HepG2 (cell line): ENCODE results near the gene PLCG2. TPM values are rescaled to one million over a fixed set of nuclear protein-coding genes. Genes with fewer than 3 reads are reported as not detected.

Experiments
- ATAC-seq: fragments of 200-7000 bp; cut with Tn5 transposase; 3 replicates; pipeline ENCODE4 v1.9.1; 2020; ENCODE audit warnings: mild to moderate bottlenecking, moderate library complexity
- BruUV-seq: library from RNA; stranded (reverse); fragments of 400-500 nt; replicated peaks from 2 replicates; lab custom pipeline; 2021; lab: Mats Ljungman, UMichigan
- CTCF ChIA-PET: fragments of 300-600 bp; formaldehyde crosslinking; extraction: SDS; loops from one replicate; lab custom pipeline; 2021; ENCODE audit warnings: low total read pairs, inconsistent platforms, low intra/inter-chr PET ratio; lab: Yijun Ruan, JAX
- POLR2A ChIA-PET: fragments of 350-600 bp; sonication (Branson Sonifier 250); formaldehyde crosslinking; loops from one replicate; lab custom pipeline; 2020; ENCODE audit warnings: antibody characterized with exemption, inconsistent platforms; lab: Yijun Ruan, JAX
- DNase-seq: peaks from one replicate; pipeline ENCODE4 v3.0.0-alpha.2; 2015; ENCODE audit warnings: low spot score
- FAIRE-seq: peaks from 3 replicates; lab custom pipeline; 2011; peaks lifted over from hg19 to GRCh38; lab: Jason Lieb, UNC
- H2AFZ ChIP-seq: one replicate; pipeline ENCODE4 v1.6.1; 2011; ENCODE audit warnings: low read length, inconsistent platforms
- H3K27ac ChIP-seq: fragments of 300-600 bp; 3 replicates; pipeline ENCODE4 v1.8.0; 2011; ENCODE audit warnings: mixed run types, mild to moderate bottlenecking, mixed read lengths, low read length, inconsistent platforms; ENCODE audit not compliant: insufficient read depth; ENCODE audit errors: extremely low read length
- H3K27me3 ChIP-seq, 2 experiments: fragments of 200-600 bp in 1 of 2; 2 replicates in 1 of 2; 3 replicates in 1 of 2; pipeline versions ENCODE4 v1.6.0 to v1.8.0; 2011; ENCODE audit warnings: low read length in 2 of 2, mild to moderate bottlenecking in 2 of 2, moderate library complexity in 2 of 2, inconsistent platforms in 1 of 2; ENCODE audit not compliant: insufficient read depth in 2 of 2, control insufficient read depth in 1 of 2
- H3K36me3 ChIP-seq, 2 experiments: fragments of 200-600 bp in 1 of 2; replicated peaks in 1 of 2; 2 replicates in 1 of 2; 3 replicates in 1 of 2; pipeline versions ENCODE4 v1.5.1 to v1.8.0; 2011; ENCODE audit warnings: low read length in 2 of 2, inconsistent platforms in 1 of 2; ENCODE audit not compliant: insufficient read depth in 2 of 2, control insufficient read depth in 1 of 2
- H3K4me1 ChIP-seq: 2 replicates; pipeline ENCODE4 v1.5.1; 2012; ENCODE audit warnings: low read length, inconsistent platforms; ENCODE audit not compliant: insufficient read depth
- H3K4me2 ChIP-seq: 2 replicates; pipeline ENCODE4 v1.6.0; 2011; ENCODE audit warnings: low read depth, low read length, inconsistent platforms
- H3K4me3 ChIP-seq, 3 experiments: fragments of 200-600 bp in 1 of 3; sonication (generic), shearing (Covaris generic) in 1 of 3; replicated peaks in 1 of 3; 2 replicates each; pipeline ENCODE4 v1.5.1; 2011 to 2016; ENCODE audit warnings: low read length in 3 of 3, inconsistent platforms in 2 of 3, low read depth in 2 of 3, mild to moderate bottlenecking in 2 of 3, control low read depth in 1 of 3, mixed read lengths in 1 of 3; ENCODE audit not compliant: insufficient read depth in 1 of 3
- H3K79me2 ChIP-seq: one replicate; pipeline ENCODE4 v1.6.1; 2011; ENCODE audit warnings: low read length, inconsistent platforms; ENCODE audit not compliant: insufficient read depth
- H3K9ac ChIP-seq: 2 replicates; pipeline ENCODE4 v1.6.0; 2011; ENCODE audit warnings: mild to moderate bottlenecking, low read depth, low read length, inconsistent platforms; ENCODE audit not compliant: insufficient read depth
- H3K9me3 ChIP-seq: 2 replicates; pipeline ENCODE4 v1.5.1; 2012; ENCODE audit warnings: mild to moderate bottlenecking, low read length
- H4K20me1 ChIP-seq: 2 replicates; pipeline ENCODE4 v1.6.0; 2011; ENCODE audit warnings: inconsistent platforms, mild to moderate bottlenecking, low read length, moderate library complexity; ENCODE audit not compliant: insufficient read depth
- AKAP8 ChIP-seq: sonication (generic); formaldehyde crosslinking; IDR thresholded peaks from 2 replicates; pipeline ENCODE4 v1.5.1; 2020; ENCODE audit warnings: mild to moderate bottlenecking, missing genetic modification reagents
- CAMTA2 ChIP-seq: sonication (generic); formaldehyde crosslinking; IDR thresholded peaks from 2 replicates; pipeline ENCODE4 v1.4.0; 2020; ENCODE audit warnings: mild to moderate bottlenecking, missing genetic modification reagents, borderline replicate concordance
- IKZF1 ChIP-seq: fragments of 450-650 bp; IDR thresholded peaks from 2 replicates; pipeline ENCODE4 v1.7.1; 2016
- KAT8 ChIP-seq: IDR thresholded peaks from 2 replicates; pipeline ENCODE4 v1.6.1; 2016; ENCODE audit warnings: missing genetic modification reagents, missing compliant biosample characterization
- KDM5A ChIP-seq: fragments of 200-600 bp; sonication (generic); IDR thresholded peaks from 2 replicates; pipeline ENCODE4 v1.7.0; 2018; ENCODE audit warnings: antibody characterized with exemption, mild to moderate bottlenecking, low read length, borderline replicate concordance
- NCOR1 ChIP-seq: fragments of 200-600 bp; sonication (generic); IDR thresholded peaks from 2 replicates; pipeline ENCODE4 v1.7.0; 2017; ENCODE audit warnings: antibody characterized with exemption, low read length, borderline replicate concordance
- PAWR ChIP-seq: sonication (generic); formaldehyde crosslinking; IDR thresholded peaks from 2 replicates; pipeline ENCODE4 v1.4.0; 2020; ENCODE audit warnings: missing genetic modification reagents, mild to moderate bottlenecking, borderline replicate concordance
- TAF1 ChIP-seq: sonication (generic); formaldehyde crosslinking; IDR thresholded peaks from 2 replicates; pipeline ENCODE4 v1.4.0; 2020; ENCODE audit warnings: missing genetic modification reagents
- ZNF333 ChIP-seq: sonication (generic); formaldehyde crosslinking; IDR thresholded peaks from 2 replicates; pipeline ENCODE4 v1.4.0; 2020; ENCODE audit warnings: mild to moderate bottlenecking, missing genetic modification reagents, borderline replicate concordance
- whole genome bisulfite sequencing: methylation state at CpG from one replicate; pipeline ENCODE4 v1.1.6; 2017; ENCODE audit warnings: low lambda C conversion rate; 5-methylcytosine and 5-hydroxymethylcytosine counted together
- in situ Hi-C: cut with HindIII; loops from 2 replicates; pipeline ENCODE4 v1.10.0; 2017; ENCODE audit warnings: low pct_unique_long_range_greater_than_20kb; ENCODE audit not compliant: extremely low pct_ligation_motif_present
- intact Hi-C: fragments of 100-400 bp; cut with micrococcal nuclease; formaldehyde crosslinking; loops from one replicate; pipeline ENCODE4 v1.10.0; 2022; ENCODE audit not compliant: unreplicated experiment
- polyA plus RNA-seq, 8 experiments: library from polyadenylated mRNA; depleted of rRNA in 3 of 8; stranded (reverse) in 7 of 8; unstranded in 1 of 8; fragments of >200 nt; fragmentation: Illumina TruSeq in 4 of 8; extraction: Trizol in 4 of 8; gene quantifications; 2 replicates each; pipeline versions ENCODE4 v1.2.1 to v1.2.3, GENCODE V29; 2011 to 2016; ENCODE audit warnings: low read depth in 4 of 8, missing spikeins in 1 of 8, mixed read lengths in 1 of 8; ENCODE audit not compliant: insufficient read depth in 1 of 8
- total RNA-seq, 5 experiments: library from RNA; depleted of rRNA; stranded (reverse); fragments of >200 nt; fragmentation: Illumina TruSeq; extraction: Trizol; gene quantifications; 2 replicates each; pipeline ENCODE4 v1.2.3, GENCODE V29; 2016; ENCODE audit warnings: low read depth in 1 of 5
- TF ChIP-seq, protein P1 (sequence below): sonication (generic); formaldehyde crosslinking; IDR thresholded peaks from 2 replicates; pipeline ENCODE4 v1.8.1; 2023; ENCODE audit warnings: mild to moderate bottlenecking, missing genetic modification reagents, borderline replicate concordance
- TF ChIP-seq, protein P2 (sequence below): sonication (generic); formaldehyde crosslinking; IDR thresholded peaks from 2 replicates; pipeline ENCODE4 v1.4.0; 2020; ENCODE audit warnings: missing genetic modification reagents
- TF ChIP-seq, protein P3 (sequence below): IDR thresholded peaks from 2 replicates; pipeline ENCODE4 v1.6.1; 2012; ENCODE audit warnings: low read length, improper control_type of control experiment
- TF ChIP-seq, protein P4 (sequence below): sonication (generic); formaldehyde crosslinking; IDR thresholded peaks from 2 replicates; pipeline ENCODE4 v1.4.0; 2020; ENCODE audit warnings: missing genetic modification reagents

The PLCG2 gene
- total and polyA plus RNA-seq, 2 of the 13 experiments (the other 11 are each of a cell fraction or from before 2014, with no cell fraction given) = 0.13 to 0.18 TPM

DNA sequence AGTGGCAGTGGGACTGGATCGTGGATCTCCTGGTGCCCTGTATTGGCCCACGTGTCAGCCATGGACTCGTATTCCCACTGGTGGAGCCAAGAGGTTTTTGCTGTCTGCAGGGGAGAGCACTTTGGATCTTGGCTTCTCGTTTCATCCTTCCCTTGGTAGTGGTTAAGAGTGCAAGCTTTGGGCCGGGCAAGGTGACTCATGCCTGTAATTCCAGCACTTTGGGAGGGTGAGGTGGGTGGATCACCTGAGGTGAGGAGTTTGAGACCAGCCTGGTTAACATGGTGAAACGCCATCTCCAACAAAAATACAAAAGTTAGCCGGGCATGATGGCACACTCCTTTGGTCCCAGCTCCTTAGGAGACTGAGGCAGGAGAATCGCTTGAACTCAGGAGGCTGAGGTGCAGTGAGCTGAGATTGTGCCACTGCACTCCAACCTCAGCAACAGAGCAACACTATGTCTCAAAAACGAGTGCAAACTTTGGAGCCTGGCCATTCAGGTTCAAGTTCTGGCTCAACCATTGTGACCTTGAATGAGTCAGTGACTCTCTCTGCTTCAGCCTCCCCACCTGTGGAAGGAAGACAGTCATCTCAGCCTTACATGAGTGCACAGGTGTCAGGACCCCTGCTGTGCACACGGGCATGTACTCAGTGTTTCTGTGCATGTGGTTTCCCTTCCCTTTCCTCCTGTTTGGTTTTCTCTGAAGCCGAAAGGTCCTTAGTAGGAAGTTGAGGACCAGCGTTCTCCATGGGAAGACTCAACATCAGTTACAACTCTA is 57.4 kb downstream of the PLCG2 start (continued):
- TF ChIP-seq KAT8 (CRISPR knock-in tag) = no peak
- no peak for TF ChIP-seq AKAP8
- TF ChIP-seq, protein P1, sequence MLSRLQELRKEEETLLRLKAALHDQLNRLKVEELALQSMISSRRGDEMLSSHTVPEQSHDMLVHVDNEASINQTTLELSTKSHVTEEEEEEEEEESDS (CRISPR knock-in tag) = no peak
- no peak for TF ChIP-seq TAF1 (CRISPR knock-in tag)
- no peak for TF ChIP-seq KDM5A
- no peak for TF ChIP-seq ZNF333 (CRISPR knock-in tag)

DNA sequence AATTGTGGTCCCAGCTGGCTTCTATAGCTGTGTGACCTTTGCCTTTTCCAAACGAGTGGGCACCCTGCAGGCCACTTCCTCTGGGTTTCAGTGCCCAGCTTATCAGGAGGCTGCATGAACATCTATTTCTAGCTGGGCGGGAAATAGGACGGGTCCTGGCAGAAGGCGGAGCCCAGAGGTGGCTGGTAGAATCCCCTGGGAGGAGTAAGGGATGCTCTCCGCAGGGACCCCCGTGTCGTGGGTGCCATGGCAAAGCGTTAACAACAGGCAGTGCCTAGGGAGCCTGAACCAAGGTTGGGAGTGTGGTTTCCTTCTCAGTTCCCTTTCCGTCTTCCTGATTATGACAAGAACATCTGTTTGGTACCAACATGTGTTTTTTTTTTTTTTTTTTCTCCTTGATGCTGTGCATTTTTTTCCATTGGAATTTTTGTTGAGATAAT is 58.2 kb downstream of the PLCG2 start:
- Histone ChIP-seq H3K27ac (no peak overlapping the region), H3K79me2 (no peaks in the 10 kb centered on the region), H3K9ac (no peak overlapping the region), H3K9me3 (no peaks in the 10 kb centered on the region), H4K20me1 (no peaks in the 10 kb centered on the region; the same call in 1 of the 2 replicates), H3K4me3 (no peak overlapping the region), H3K4me1 (no peaks in the 10 kb centered on the region), H3K27me3 (peaks cover 3 to 35% of the 10 kb centered on the region in 2 experiments; a peak in 4 of 5 replicates), H3K36me3 (no peaks in the 10 kb centered on the region), H2AFZ (no peak overlapping the region), H3K4me2 (no peak overlapping the region)
- FAIRE-seq (no peak), DNase-seq (no peak), ATAC-seq (no peak)
- ChIA-PET POLR2A (no interaction called here), CTCF (no interaction called here)
- BruUV-seq = no TSS peak
- intact Hi-C loops = no loop called here
- in situ Hi-C loops = no loop called here
- WGBS = 35% methylated on average over 7 of the region's 9 CpGs
- no peak for TF ChIP-seq CAMTA2 (CRISPR knock-in tag)
- TF ChIP-seq PAWR (CRISPR knock-in tag) = no peak
- TF ChIP-seq, protein P2, sequence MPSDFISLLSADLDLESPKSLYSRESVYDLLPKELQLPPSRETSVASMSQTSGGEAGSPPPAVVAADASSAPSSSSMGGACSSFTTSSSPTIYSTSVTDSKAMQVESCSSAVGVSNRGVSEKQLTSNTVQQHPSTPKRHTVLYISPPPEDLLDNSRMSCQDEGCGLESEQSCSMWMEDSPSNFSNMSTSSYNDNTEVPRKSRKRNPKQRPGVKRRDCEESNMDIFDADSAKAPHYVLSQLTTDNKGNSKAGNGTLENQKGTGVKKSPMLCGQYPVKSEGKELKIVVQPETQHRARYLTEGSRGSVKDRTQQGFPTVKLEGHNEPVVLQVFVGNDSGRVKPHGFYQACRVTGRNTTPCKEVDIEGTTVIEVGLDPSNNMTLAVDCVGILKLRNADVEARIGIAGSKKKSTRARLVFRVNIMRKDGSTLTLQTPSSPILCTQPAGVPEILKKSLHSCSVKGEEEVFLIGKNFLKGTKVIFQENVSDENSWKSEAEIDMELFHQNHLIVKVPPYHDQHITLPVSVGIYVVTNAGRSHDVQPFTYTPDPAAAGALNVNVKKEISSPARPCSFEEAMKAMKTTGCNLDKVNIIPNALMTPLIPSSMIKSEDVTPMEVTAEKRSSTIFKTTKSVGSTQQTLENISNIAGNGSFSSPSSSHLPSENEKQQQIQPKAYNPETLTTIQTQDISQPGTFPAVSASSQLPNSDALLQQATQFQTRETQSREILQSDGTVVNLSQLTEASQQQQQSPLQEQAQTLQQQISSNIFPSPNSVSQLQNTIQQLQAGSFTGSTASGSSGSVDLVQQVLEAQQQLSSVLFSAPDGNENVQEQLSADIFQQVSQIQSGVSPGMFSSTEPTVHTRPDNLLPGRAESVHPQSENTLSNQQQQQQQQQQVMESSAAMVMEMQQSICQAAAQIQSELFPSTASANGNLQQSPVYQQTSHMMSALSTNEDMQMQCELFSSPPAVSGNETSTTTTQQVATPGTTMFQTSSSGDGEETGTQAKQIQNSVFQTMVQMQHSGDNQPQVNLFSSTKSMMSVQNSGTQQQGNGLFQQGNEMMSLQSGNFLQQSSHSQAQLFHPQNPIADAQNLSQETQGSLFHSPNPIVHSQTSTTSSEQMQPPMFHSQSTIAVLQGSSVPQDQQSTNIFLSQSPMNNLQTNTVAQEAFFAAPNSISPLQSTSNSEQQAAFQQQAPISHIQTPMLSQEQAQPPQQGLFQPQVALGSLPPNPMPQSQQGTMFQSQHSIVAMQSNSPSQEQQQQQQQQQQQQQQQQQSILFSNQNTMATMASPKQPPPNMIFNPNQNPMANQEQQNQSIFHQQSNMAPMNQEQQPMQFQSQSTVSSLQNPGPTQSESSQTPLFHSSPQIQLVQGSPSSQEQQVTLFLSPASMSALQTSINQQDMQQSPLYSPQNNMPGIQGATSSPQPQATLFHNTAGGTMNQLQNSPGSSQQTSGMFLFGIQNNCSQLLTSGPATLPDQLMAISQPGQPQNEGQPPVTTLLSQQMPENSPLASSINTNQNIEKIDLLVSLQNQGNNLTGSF (CRISPR knock-in tag) = no peak
- TF ChIP-seq, protein P3, sequence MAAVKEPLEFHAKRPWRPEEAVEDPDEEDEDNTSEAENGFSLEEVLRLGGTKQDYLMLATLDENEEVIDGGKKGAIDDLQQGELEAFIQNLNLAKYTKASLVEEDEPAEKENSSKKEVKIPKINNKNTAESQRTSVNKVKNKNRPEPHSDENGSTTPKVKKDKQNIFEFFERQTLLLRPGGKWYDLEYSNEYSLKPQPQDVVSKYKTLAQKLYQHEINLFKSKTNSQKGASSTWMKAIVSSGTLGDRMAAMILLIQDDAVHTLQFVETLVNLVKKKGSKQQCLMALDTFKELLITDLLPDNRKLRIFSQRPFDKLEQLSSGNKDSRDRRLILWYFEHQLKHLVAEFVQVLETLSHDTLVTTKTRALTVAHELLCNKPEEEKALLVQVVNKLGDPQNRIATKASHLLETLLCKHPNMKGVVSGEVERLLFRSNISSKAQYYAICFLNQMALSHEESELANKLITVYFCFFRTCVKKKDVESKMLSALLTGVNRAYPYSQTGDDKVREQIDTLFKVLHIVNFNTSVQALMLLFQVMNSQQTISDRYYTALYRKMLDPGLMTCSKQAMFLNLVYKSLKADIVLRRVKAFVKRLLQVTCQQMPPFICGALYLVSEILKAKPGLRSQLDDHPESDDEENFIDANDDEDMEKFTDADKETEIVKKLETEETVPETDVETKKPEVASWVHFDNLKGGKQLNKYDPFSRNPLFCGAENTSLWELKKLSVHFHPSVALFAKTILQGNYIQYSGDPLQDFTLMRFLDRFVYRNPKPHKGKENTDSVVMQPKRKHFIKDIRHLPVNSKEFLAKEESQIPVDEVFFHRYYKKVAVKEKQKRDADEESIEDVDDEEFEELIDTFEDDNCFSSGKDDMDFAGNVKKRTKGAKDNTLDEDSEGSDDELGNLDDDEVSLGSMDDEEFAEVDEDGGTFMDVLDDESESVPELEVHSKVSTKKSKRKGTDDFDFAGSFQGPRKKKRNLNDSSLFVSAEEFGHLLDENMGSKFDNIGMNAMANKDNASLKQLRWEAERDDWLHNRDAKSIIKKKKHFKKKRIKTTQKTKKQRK = no peak
- TF ChIP-seq, protein P4, sequence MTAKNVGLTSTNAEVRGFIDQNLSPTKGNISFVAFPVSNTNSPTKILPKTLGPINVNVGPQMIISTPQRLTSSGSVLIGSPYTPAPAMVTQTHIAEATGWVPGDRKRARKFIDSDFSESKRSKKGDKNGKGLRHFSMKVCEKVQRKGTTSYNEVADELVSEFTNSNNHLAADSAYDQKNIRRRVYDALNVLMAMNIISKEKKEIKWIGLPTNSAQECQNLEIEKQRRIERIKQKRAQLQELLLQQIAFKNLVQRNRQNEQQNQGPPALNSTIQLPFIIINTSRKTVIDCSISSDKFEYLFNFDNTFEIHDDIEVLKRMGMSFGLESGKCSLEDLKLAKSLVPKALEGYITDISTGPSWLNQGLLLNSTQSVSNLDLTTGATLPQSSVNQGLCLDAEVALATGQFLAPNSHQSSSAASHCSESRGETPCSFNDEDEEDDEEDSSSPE (CRISPR knock-in tag) = no peak
- TF ChIP-seq IKZF1 = no peak
- no peak for TF ChIP-seq NCOR1
